ENCODE measurements around the gene VAV2.

DNA sequence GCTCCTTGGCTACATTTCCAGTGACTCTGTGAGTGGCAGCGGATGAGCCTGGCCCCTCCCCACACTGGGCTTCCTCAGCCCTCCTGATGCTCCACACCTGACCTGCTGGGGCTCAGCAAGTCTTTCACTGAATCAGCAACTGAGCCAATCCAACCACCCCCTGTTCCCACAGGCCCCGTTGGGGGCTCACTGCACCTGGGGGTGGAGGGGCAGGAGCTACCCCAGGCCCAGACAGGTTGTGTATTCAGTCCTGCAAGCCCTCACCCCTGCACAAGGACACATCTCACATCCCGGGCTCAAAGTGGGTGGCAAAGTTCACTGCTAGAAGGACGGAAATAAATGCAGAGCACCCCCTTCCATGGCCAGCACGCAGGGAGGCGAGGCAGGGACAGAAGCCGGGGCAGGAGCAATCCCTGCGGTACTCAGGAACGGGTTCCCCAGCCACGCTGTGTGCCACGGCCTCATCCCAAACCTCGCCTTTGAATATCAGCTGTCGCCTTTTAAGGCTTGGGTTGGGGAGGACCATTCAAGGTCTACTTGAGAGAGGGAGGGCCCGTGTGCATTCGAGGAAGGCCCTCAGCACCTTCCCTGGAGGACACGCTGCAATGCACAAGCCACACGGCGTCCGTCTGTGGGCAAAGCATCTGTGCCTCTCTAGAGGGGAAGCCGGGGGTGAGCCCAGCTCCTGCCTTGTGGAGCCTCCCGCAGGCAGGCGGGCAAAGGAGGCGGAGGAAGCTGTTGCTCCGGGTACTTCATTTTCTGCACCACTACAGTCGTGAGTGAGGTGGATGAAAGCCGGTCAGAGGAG lies 179.0 kb downstream of the VAV2 start:
- TF ChIP-seq, protein P1, sequence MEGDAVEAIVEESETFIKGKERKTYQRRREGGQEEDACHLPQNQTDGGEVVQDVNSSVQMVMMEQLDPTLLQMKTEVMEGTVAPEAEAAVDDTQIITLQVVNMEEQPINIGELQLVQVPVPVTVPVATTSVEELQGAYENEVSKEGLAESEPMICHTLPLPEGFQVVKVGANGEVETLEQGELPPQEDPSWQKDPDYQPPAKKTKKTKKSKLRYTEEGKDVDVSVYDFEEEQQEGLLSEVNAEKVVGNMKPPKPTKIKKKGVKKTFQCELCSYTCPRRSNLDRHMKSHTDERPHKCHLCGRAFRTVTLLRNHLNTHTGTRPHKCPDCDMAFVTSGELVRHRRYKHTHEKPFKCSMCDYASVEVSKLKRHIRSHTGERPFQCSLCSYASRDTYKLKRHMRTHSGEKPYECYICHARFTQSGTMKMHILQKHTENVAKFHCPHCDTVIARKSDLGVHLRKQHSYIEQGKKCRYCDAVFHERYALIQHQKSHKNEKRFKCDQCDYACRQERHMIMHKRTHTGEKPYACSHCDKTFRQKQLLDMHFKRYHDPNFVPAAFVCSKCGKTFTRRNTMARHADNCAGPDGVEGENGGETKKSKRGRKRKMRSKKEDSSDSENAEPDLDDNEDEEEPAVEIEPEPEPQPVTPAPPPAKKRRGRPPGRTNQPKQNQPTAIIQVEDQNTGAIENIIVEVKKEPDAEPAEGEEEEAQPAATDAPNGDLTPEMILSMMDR (conservative IDR thresholded peaks at IDR 0.05; ENCODE audit: low read depth, low read length), result no peak
- TF ChIP-seq SMC3 (IDR thresholded peaks at IDR 0.05; ENCODE audit: low read depth, low read length) (no peak), RAD21 (IDR thresholded peaks at IDR 0.05; ENCODE audit: low read length) (no peak), FOS (IDR thresholded peaks at IDR 0.05; ENCODE audit: low read depth, low read length) (no peak), POLR2A (IDR thresholded peaks at IDR 0.05; ENCODE audit: low read depth, low read length) (no peak)
